Glutamatergic neuron (in vitro differentiated cells): ENCODE results near the gene TBX10. TPM values are rescaled to one million over a fixed set of nuclear protein-coding genes. Genes with fewer than 3 reads are reported as not detected.

Source experiments
- DNase-seq: peaks from one replicate; pipeline ENCODE4 v3.0.0; 2022
- H3K27ac Mint-ChIP-seq: one replicate; pipeline ENCODE4 v1.8.0; 2020; ENCODE audit warnings: mild to moderate bottlenecking, mixed read lengths, inconsistent platforms; ENCODE audit not compliant: unreplicated experiment
- H3K27me3 Mint-ChIP-seq: one replicate; pipeline ENCODE4 v1.8.0; 2020; ENCODE audit warnings: mild to moderate bottlenecking, moderate library complexity, mixed read lengths, inconsistent platforms; ENCODE audit not compliant: unreplicated experiment
- H3K36me3 Mint-ChIP-seq: one replicate; pipeline ENCODE4 v1.8.0; 2020; ENCODE audit warnings: mild to moderate bottlenecking, mixed read lengths, inconsistent platforms; ENCODE audit not compliant: unreplicated experiment
- H3K4me1 Mint-ChIP-seq: one replicate; pipeline ENCODE4 v1.8.0; 2020; ENCODE audit warnings: mild to moderate bottlenecking, low read depth, mixed read lengths, inconsistent platforms; ENCODE audit not compliant: unreplicated experiment
- H3K4me3 Mint-ChIP-seq: one replicate; pipeline ENCODE4 v1.8.0; 2020; ENCODE audit warnings: mild to moderate bottlenecking, mixed read lengths, inconsistent platforms; ENCODE audit not compliant: unreplicated experiment
- H3K9me3 Mint-ChIP-seq: one replicate; pipeline ENCODE4 v1.8.0; 2020; ENCODE audit warnings: mild to moderate bottlenecking, moderate library complexity, mixed read lengths, inconsistent platforms; ENCODE audit not compliant: unreplicated experiment
- CTCF ChIP-seq: fragments of 200-600 bp; sonication (generic); IDR thresholded peaks from one replicate; pipeline ENCODE4 v1.5.0; 2021; ENCODE audit not compliant: partially characterized antibody, unreplicated experiment
- total RNA-seq: library from RNA; stranded (reverse); fragmentation: NEBNext Ultra II Directional; extraction: Animal tissue kit (Norgen Biotek cat#: 25700); gene quantifications from one replicate; pipeline ENCODE4 v1.2.1, GENCODE V29; 2021; ENCODE audit not compliant: unreplicated experiment

Gene TBX10
- total RNA-seq, 1 donor from 2014 or later = not detected

DNA sequence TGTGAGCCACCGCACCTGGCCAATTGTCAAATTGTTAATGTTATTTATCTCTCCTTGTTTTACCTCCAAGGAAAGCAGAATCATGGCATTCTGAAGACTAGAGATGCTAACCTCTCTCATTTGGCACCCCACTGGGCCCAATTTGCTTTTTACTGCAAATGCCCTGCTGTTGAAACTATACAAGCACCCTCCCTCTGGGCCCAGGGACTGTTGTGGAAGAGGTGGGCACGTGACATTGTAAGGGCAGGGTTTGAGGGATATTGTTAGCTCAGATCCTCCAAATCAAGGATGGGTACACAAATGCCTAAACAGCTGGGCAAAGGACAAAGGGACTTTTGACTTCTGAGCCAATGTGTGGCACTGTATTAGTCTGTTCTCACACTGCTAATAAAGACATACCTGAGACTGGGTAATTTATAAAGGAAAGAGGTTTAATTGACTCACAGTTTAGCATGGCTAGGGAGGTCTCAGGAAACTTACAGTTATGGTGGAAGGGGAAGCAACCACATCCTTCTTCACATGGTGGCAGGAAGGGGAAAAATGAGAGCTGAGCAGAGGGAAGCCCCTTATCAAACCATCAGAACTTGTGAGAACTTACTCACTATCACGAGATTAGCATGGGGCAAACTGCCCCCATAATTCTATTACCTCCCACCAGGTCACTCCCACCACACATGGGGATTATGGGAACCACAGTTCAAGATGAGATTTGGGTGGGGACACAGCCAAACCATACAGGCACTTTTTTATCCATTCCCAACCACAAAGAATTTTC, 41.3 kb upstream of the TBX10 start:
- Mint-ChIP-seq H3K4me3 (no peak overlapping the region), H3K36me3 (peaks cover 5% of the 10 kb centered on the region), H3K4me1 (peaks cover 3% of the 10 kb centered on the region), H3K27me3 (no peaks in the 10 kb centered on the region), H3K9me3 (no peaks in the 10 kb centered on the region), H3K27ac (no peak overlapping the region)
- TF ChIP-seq CTCF = no peak
- no peak for DNase-seq

- no peak for TF ChIP-seq CTCF
- no peak overlapping the region for H3K4me3 Mint-ChIP-seq
- peaks cover 5% of the 10 kb centered on the region for H3K36me3 Mint-ChIP-seq
- no peaks in the 10 kb centered on the region for H3K4me1 Mint-ChIP-seq
- no peak for DNase-seq
- no peak overlapping the region for H3K27ac Mint-ChIP-seq
- peaks cover 5% of the 10 kb centered on the region for H3K27me3 Mint-ChIP-seq
- no peaks in the 10 kb centered on the region for H3K9me3 Mint-ChIP-seq
Observed at GRCh38 chr11:67675058-67675747, 35.6 kb upstream of the TBX10 start.

GRCh38 chr11:67674442-67674871, 34.9 kb upstream of the TBX10 start, which contains the start of gene ALDH3B2:
Gene ALDH3B2, minus strand, starts transcription at chr11:67674623. Its CDS starts 7,688 bp downstream, at chr11:67666935.
- no peak within 1 kb of the TSS for H3K4me3 Mint-ChIP-seq
- no peak for TF ChIP-seq CTCF
- no peaks in the 10 kb centered on the region for H3K9me3 Mint-ChIP-seq
- peaks cover 5% of the 10 kb centered on the region for H3K27me3 Mint-ChIP-seq
- H3K4me1 Mint-ChIP-seq = no peaks in the 10 kb centered on the region
- peaks cover 5% of the 10 kb centered on the region for H3K36me3 Mint-ChIP-seq
- no peak for DNase-seq
- H3K27ac Mint-ChIP-seq = no peak within 1 kb of the TSS

DNA sequence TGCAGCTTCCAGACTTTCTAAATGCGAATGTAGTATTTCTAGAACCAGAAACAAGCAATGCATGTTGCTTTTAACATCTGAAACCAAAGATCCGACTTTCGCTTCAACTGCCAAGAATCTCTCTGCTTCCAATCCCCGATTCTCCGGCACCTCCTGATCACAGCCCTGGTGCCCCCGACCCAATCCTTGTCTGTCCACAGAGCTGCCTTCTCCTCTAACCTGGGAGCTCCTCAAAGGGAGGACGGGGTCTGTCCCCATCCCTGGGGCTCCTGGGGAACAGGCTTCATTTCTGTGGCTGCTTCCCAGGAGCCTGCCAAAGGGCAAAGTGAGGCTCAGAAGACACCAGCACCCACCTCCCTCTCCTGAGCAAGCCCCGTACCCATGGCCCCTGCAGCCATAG, 34.3 kb upstream of the TBX10 start:
- Mint-ChIP-seq H3K4me1 (no peaks in the 10 kb centered on the region), H3K4me3 (no peak overlapping the region), H3K9me3 (no peaks in the 10 kb centered on the region), H3K27ac (no peak overlapping the region), H3K36me3 (peaks cover 5% of the 10 kb centered on the region), H3K27me3 (peaks cover 5% of the 10 kb centered on the region)
- no peak for TF ChIP-seq CTCF
- no peak for DNase-seq

GRCh38 chr11:67673358-67673757, 33.8 kb upstream of the TBX10 start:
- TF ChIP-seq CTCF = no peak
- peaks cover 5% of the 10 kb centered on the region for H3K27me3 Mint-ChIP-seq
- H3K36me3 Mint-ChIP-seq = peaks cover 5% of the 10 kb centered on the region
- H3K27ac Mint-ChIP-seq = no peak overlapping the region
- H3K4me1 Mint-ChIP-seq = no peaks in the 10 kb centered on the region
- no peak for DNase-seq
- no peaks in the 10 kb centered on the region for H3K9me3 Mint-ChIP-seq
- no peak overlapping the region for H3K4me3 Mint-ChIP-seq
